ENCODE measurements around the gene TSPAN13.

- no peak for TF ChIP-seq CTCF (IDR thresholded peaks at IDR 0.05)
- no peak for TF ChIP-seq POLR2A (IDR thresholded peaks at IDR 0.05)
These were observed 41.4 kb downstream of the TSPAN13 start for GRCh38 chr7:16794986-16795385.

Measured in Peyer's patch (tissue), 4 donors.